HG02798 (cell line): ENCODE results near the gene CCL4.
"Not testable (repeated sequence)": the region's sequence is repeated elsewhere in the genome, so short reads cannot be mapped to it uniquely, and the experiment has no call there.

ENCODE experiments used
- ATAC-seq: cut with Tn5 transposase; IDR thresholded peaks from one replicate; pipeline ENCODE4 v1.9.1; 2021; ENCODE audit warnings: mild to moderate bottlenecking; ENCODE audit not compliant: unreplicated experiment, poor library complexity

Gene CCL4

DNA sequence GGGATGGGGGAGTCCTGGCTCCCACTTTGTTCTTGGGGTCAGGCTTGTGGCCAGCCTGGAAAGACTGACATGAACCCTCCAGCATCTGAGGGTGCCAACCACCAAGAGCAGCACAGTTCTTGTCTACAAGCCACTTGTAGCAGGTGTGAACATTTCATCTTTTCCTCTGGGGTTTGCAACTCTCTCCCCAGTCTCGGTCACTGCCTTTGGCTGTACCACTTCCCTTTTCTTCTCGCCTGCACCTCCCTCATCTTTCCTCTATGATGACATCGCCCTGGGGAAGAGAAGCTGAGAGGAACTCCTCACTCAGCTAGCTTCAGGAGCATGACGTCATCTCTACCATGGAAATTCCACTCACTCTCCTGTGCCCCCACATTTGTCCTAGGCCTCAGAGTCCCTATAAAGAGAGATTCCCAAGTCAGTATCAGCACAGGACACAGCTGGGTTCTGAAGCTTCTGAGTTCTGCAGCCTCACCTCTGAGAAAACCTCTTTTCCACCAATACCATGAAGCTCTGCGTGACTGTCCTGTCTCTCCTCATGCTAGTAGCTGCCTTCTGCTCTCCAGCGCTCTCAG, at the start of gene CCL4:
TSS of gene CCL4 (plus strand) at position 427 of the 575 bp plus-strand sequence. CDS start at position 506, 79 bp downstream.
- peak; percentile 77 for ATAC-seq

DNA sequence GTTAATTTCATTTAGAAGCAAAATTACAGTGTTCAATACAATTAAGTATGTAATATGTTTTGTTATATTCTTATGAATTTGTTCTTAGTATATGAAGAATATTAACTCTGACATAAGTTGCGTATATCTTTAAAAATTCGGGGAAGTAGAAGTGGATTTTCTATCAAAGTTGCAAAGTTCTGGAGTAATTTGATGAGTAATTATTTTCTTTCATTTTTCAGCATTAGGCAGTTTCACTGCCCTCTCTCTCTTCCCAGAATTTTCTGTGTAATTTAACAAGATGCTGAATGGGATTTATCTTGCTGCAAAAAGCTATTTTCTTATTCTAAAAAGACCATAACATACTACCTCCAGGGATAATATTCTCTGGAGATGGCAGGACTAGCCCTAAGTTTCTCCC, 48.5 kb upstream of the CCL4 start:
- ATAC-seq = no peak

DNA sequence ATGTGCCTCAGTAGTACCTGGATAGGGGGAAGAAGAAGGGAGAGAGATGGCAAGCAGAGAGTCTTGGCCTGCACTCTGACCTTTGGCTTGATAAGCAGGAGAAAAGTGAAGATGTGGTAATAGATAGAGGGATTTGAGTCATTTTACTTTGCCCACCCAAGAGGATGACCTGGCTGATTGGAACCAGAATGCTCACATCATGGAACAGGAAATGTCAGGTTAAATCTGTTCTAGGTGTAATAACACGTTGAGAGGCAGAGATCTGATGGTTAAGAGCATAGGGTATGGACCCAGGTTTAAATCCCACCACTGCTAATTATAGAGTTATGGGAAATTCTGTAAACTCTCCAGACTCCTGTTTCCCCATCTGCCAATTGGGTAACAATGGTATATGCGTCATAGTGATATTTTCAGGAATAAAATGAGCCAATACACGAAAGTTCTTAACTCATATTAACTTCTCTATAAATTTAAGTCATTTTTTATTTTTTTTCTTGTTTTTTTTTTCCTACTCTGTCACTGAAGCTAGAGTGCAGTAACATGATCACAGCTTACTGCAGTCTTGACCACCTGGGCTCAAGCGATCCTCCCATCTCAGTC, 47.6 kb upstream of the CCL4 start:
- no peak for ATAC-seq

DNA sequence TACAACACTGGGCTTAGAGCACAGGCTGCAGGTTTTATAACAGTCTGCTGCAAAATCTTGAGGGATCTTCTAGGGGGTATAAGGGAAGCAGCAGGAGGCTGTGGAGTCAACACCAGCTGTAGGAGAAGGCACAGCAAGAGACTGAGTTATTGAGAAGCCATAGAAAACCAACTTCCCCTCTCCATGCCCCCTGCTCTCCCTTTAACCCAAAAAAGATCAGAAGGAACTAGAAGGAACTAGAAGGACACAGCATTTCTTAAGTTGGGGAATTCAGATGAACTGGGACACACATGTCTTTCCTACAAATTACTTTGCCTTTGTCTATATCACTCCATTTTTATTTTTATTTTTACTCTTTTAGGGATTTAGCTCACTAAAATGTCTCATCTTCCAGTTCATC, 45.7 kb upstream of the CCL4 start:
- ATAC-seq = no peak

DNA sequence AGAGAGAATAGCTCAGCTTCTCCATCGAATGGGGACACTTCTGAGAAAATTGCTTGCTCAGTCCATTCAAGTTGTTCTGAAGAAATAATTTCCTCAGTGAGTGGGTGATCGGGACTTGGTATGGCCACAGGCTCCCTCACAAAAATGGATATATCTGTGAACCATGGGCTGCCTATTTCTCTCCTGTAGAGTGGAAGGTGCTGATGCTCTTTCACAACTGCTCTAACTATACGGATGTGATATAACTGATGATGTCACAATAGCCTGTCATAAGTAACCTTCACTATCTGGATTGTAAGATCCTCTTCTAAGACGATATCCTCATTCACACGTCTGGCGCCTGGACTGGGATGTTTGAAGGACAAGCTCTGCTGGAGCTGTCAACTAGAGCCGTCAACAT, 44.2 kb upstream of the CCL4 start:
- no peak for ATAC-seq

DNA sequence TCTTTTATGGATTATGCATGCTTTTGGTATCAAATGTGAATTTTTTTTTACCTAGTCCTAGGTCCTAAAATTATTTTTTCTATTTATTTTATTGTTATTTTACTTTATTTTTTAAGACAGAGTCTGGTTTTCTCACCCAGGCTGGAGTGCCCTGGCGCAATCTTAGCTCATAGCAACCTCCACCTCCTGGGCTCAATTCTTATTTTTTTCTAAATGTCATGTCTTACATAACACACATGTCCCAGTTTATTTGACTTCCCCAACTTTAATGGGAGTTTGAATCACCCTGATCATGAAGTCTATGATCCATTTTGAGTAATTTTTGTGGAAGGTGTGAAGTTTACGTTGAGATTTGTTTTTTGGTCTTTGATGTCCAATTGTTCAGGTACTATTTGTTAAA, 42.8 kb upstream of the CCL4 start:
- no peak for ATAC-seq

DNA sequence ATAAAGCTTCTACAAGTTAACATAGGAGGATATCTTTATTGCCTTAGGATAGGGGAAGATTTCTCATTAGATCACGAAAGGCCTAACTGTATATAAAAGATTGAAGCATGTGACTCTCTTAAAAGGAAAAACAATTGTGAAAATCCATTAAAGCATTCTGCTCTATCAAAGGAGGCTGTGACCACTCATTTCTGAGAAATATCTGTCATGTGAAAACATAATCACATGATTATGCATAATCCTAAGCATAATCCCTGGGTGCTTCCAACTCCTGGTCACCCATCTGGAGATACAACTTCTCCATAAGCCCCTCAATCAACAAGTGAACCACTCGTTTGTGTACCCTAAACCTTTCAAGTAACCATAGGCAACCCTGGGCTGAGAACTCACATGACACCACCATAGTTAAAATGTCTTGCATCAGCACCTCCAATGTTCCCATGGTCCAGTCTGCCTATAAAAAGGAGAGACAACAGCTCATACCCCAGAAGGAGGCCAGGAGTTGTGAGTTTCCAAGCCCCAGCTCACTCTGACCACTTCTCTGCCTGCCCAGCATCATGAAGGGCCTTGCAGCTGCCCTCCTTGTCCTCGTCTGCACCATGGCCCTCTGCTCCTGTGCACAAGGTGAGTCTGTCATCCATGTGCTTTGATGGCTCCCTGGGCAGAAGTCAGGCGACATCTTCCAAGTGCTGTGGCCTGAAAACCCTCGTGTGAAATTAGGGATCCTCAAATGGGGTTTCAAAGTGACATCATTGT, 39.7 kb upstream of the CCL4 start, which contains the start of gene CCL18:
TSS of gene CCL18 (plus strand) at position 487 of the 756 bp plus-strand sequence. CDS start at position 558, 71 bp downstream.
- no peak for ATAC-seq

DNA sequence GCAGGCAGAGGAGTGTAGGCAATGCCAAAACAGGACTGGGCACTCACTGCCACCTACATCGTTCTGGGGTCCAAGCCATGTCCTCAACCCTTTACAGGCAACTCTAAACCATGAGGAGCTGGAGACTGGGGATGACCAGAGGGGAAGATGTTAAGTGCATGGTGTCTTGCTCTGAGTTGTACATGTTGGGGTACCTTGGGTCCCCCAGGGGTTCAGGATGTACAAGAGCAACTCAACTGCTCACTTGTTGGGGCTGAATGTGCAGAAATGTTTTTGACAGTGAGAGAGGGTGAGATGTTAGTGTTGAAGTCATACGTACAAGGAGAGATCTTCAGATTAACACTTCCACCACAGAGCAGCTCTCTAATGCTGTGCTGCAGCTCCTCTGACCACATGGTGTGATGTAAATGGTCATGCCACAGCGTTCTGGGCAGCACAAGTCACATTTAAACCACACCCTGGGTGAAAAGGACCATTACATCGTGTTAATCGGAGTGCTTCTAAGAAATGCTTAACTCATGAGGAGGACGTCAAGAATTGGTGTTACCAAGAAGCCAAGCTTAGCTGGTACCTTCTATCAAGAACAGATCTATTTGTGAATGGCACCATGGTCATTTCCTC, 37.2 kb upstream of the CCL4 start:
- ATAC-seq = no peak

DNA sequence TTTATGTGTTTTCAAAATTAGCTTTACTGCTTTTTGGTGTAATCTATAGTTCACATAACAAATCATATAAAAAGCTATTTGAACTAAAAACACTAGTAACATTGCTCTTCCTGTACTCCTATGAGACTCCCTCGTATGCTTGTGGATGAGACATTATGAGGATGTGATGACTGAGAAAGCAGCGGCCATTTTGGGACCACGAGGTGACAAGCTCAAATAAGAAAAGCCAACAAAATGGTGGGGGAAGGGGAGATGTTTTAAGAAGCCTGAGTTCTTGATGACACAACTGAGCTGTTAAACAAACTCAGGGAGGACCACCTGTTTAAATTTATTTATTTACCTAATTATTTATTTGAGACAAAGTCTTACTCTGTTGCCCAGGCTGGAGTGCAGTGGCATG, 35.1 kb upstream of the CCL4 start:
- ATAC-seq = no peak

DNA sequence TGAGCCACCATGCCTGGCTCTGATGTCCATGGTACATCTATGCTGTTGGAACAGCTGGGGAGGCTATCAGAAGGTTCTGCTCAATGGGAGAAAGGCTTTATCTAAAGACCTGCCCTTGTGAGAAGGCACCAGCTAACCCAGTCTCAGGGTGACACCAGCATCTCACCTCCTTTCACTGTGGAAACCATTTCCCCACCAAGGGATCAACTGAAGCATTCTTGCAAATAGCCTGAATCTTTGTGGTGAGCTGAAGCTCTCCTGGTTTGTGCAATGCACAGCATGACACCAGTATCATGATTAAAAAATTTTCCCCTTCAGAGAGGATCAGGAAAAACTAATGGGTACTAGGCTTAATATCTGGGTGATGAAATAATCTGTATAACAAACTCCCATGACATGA, 34.5 kb upstream of the CCL4 start:
- ATAC-seq = no peak

DNA sequence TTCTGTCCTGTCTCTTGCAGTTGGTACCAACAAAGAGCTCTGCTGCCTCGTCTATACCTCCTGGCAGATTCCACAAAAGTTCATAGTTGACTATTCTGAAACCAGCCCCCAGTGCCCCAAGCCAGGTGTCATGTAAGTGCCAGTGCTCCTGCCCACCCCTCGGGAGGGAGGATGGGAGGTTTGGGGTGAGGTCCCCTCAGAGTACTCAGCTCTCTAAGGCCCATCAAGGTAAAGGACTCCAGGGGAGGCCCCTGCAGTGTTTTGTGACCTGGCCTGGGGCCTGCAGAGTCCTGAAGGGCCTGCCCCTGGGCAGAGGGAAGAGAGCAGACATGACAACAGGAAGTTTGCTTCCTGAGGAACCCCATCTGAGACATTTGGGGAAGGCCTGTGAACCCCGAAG, 33.2 kb upstream of the CCL4 start:
- no peak for ATAC-seq

DNA sequence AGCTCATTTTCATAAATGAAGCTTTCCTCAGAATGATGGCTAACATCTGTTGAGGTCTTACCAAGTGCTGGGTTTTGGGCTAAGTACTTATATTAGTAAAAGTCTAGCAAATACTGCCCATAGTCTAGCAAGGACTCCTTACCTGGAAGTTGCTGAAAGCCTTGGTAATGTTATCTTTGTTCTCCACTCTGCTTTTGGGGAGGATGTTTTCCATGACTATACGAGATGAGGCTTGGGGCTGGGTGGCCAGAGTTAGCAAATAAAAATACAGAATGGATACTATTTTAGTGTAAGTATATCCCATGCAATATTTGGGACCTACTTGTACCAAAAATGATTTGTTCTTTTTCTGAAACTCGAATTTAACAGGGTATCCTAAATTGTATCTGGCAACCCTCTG, 31.9 kb upstream of the CCL4 start:
- no peak for ATAC-seq

DNA sequence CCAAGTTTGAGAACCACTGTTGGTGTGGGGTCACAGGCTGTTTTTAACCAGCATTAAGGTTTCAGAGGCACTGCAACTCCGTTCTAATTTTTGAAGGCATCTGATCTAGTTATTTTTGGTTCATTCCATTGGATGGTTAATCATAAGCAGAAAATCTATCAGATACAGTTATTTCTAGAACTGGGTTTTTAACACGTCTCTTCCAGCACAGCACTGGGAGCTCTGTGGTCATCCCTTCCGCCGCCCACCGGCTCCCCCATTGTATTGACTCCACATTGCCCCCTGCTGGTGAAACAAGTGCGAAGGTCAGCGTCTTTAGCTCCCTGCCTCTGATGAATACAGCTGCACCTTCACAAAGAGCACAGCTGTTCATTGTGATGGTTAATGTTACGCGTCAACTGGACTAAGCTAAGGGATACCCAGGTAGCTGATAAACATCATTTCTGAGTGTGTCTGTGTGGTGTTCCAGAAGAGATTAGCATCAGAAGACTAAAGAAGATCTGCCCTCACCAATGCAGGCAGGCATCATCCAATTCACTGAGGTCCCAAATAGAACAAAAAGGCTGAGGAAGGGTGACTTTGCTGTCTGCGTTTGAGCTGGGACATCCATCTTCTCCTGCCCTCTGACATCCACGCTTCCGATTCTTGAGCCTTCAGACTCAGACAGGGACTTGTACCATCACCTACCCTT, 31.1 kb upstream of the CCL4 start:
- peak; percentile 70 for ATAC-seq

DNA sequence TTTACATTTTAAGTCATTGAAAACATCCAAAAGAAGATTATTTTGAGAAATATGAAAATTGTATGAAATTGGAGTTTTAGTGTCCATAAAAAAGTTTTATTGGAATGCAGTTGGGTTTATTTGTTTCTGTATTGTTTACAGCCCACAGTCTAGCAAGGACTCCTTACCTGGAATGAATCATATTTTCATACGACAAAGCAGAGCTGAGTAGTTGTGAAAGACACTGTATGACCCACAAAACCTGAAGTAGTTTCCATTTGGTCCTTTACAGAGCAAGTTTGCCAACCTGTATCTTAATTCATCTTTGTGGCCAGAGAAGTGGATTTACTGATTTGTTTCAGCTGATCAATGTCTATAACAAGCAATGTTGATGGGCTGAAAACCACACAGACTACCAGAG, 29.3 kb upstream of the CCL4 start:
- no peak for ATAC-seq

DNA sequence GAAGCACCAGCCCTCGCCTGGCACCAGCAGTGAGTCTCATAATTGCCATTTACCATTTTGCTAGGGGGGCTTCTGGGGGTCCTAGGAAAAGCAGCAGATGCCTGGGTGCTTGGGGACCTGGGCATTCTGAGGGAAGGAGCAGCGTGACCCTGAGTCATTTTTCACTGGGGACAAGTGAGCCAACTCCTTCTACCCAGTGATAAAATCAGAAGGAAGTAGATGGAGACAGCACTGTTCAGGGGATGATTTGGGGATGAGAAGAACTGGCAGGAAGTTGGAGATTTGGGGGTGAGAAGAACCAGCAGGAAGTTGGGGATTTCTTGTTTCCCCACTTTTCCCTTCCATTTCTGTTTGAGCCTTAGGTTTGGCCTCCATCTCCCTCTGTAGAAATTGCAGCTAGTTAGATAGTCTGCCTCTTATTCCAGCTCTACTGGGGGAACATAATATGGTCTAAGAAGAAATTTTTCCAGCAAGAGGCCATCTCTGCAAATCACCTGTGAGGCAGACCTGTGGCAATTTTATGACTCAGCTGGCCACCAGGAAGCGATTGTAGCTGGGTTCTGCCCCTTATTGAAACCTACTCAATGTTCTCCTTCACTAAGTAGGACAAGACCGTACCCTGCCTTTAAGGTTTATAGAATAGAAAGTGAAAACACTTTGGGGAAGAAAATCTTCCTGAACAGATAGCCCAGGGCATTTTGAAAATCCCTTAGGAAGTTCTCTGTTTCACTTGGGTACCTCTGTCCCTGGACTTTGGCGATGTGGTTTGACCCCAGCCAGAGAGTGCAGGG, 21.8 kb upstream of the CCL4 start:
- peak; percentile 14 for ATAC-seq

DNA sequence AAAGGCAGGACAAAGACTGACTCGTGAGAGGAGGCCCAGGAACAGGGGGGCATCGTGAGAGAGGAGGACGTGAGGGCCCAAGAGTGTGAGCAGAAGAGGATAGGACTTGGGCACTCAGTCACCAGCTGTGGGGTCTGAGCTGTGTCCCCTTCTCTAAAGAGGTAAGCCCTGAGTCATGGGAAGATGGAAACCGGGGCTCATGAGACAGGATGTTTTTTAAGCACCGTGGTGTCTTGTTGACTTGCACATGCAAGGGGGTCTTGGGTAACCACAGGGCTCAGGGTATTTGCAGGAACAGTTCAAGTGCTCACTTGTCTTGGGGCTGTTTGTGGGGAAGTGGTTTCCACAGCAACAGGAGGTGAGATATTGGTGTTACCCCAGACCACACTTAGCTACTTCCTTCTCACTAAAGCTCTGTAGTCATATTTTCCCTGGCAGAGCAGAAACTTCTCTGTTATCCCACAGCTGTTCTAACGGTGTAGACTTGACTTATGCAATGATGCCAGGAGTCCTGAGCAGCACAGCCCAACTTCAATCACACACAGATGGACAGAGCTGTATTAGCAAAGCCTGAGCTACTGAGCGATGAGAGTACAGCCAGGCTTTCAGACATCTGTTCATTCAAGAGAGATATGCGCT, 21.0 kb upstream of the CCL4 start:
- ATAC-seq = peak; percentile 60

DNA sequence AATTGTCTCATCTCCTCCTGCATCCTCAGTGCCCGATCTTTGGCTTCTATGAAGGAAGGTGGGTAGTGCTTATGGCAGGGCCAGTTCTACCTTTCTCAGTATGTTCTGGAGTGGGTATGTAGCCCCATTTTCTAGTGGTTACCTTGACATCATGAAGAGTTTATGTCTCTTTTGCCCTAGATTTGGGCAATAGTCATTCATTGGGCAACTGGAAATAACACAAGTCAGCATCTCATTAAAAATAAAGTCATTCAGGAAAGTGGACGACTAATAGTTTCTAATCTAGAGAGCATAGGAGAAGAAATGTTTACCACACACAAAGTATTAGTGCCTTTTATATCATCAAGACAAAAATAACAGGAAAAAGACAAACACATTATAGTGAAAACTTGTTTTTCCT, 19.9 kb upstream of the CCL4 start:
- ATAC-seq = not testable (repeated sequence)

DNA sequence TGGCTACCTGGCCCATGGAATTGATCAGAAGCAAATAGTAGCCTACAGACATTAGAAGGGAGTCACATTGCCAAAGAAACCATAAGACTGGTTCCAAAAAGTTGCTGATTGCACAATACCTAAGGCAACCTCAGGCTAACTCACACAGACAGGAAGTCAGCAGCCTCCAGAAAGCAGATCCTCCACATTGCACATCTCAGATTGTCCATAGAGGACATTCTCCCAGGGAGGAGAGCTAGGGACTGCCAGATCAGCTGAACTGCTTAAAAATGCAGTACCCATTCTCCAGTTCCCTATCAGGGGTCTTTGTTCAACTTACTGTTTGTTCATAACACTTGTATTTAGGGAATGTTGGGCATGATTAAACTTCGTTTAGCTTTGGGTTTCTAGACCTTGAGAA, 17.9 kb upstream of the CCL4 start:
- ATAC-seq = no peak

DNA sequence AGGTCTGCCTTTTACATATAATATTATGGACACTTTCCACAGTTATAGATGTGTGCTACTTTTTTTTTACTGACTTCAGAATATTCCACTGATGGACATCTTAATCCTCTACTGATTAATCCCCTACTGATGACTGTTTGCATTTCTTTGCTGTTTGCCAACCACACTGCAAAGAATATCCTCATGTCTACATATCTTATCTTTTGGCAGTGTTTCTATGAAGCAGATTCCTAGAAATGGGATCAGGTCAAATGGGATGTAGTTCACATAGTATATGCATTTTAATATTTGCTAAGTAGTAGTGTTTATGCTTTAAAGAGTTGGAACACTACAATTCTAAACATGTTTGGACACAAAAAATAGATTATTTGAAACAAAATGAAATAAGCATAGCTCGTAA, 16.8 kb upstream of the CCL4 start:
- ATAC-seq = no peak
